Measurements from ENCODE around the gene ZNF486.
"Not testable (repeated sequence)": the region's sequence is repeated elsewhere in the genome, so short reads cannot be mapped to it uniquely, and the experiment has no call there.

The ZNF486 gene

GRCh38 chr19:20167020-20167644 is at the start of gene ZNF486:
ZNF486 (plus strand) TSS chr19:20167214; CDS start chr19:20167331, 117 bp downstream.
- DNase-seq (ENCODE audit: low read depth): peak; percentile 83

- DNase-seq (ENCODE audit: low read depth): not testable (repeated sequence)
Observed at GRCh38 chr19:20118064-20118839, 48.8 kb upstream of the ZNF486 start.

GRCh38 chr19:20124879-20125278 is 42.1 kb upstream of the ZNF486 start:
- DNase-seq (ENCODE audit: low read depth): no peak

GRCh38 chr19:20132933-20133332 is 34.1 kb upstream of the ZNF486 start:
- not testable (repeated sequence) for DNase-seq (ENCODE audit: low read depth)

GRCh38 chr19:20137714-20138113 is 29.3 kb upstream of the ZNF486 start:
- DNase-seq (ENCODE audit: low read depth): not testable (repeated sequence)

- no peak for DNase-seq (ENCODE audit: low read depth)
Observed at GRCh38 chr19:20151617-20152145, 15.3 kb upstream of the ZNF486 start.

- DNase-seq (ENCODE audit: low read depth): not testable (repeated sequence)
Observed at GRCh38 chr19:20152506-20152905, 14.5 kb upstream of the ZNF486 start.

GRCh38 chr19:20153281-20153680 is 13.7 kb upstream of the ZNF486 start:
- DNase-seq (ENCODE audit: low read depth): no peak

- no peak for DNase-seq (ENCODE audit: low read depth)
Observed at GRCh38 chr19:20154636-20155035, 12.4 kb upstream of the ZNF486 start.

GRCh38 chr19:20162821-20163220 is 4.2 kb upstream of the ZNF486 start:
- DNase-seq (ENCODE audit: low read depth): no peak

- DNase-seq (ENCODE audit: low read depth): no peak
Observed at GRCh38 chr19:20164456-20164855, 2.6 kb upstream of the ZNF486 start.

- no peak for DNase-seq (ENCODE audit: low read depth)
Observed at GRCh38 chr19:20165971-20166592, 932 bp upstream of the ZNF486 start.

GRCh38 chr19:20167651-20168122 is 673 bp downstream of the ZNF486 start:
- DNase-seq (ENCODE audit: low read depth): no peak

GRCh38 chr19:20171285-20171684 is 4.3 kb downstream of the ZNF486 start:
- DNase-seq (ENCODE audit: low read depth): no peak

- not testable (repeated sequence) for DNase-seq (ENCODE audit: low read depth)
Observed at GRCh38 chr19:20175848-20176247, 8.8 kb downstream of the ZNF486 start.

GRCh38 chr19:20179956-20180355 is 12.9 kb downstream of the ZNF486 start:
- DNase-seq (ENCODE audit: low read depth): not testable (repeated sequence)

- no peak for DNase-seq (ENCODE audit: low read depth)
Observed at GRCh38 chr19:20182222-20182785, 15.3 kb downstream of the ZNF486 start.

- no peak for DNase-seq (ENCODE audit: low read depth)
Observed at GRCh38 chr19:20186174-20186573, 19.2 kb downstream of the ZNF486 start.

- DNase-seq (ENCODE audit: low read depth): no peak
Observed at GRCh38 chr19:20197747-20198146, 30.7 kb downstream of the ZNF486 start.

GRCh38 chr19:20209051-20209450 is 42.0 kb downstream of the ZNF486 start:
- DNase-seq (ENCODE audit: low read depth): no peak

GRCh38 chr19:20214366-20214765 is 47.4 kb downstream of the ZNF486 start:
- not testable (repeated sequence) for DNase-seq (ENCODE audit: low read depth)

- not testable (repeated sequence) for DNase-seq (ENCODE audit: low read depth)
Observed at GRCh38 chr19:20221605-20222004, 54.6 kb downstream of the ZNF486 start.

Data from activated T-cell treated with anti-CD3 and anti-CD28 coated beads for 48 hours (primary cell).